Stimulated activated CD4-positive, alpha-beta T cell treated with anti-CD3 and anti-CD28 coated beads, Interleukin-1b, Interleukin-23, amount 100 ng/mL, for 48 hours (primary cell): Measurements from ENCODE around the gene NDUFAF2.
A peak's percentile ranks its signal among the peaks of the same experiment; 100 is the strongest.
"Not testable (repeated sequence)": the region's sequence is repeated elsewhere in the genome, so short reads cannot be mapped to it uniquely, and the experiment has no call there.

Experiments used
- DNase-seq: peaks from one replicate; pipeline ENCODE4 v3.0.0-alpha.2; 2020

Gene NDUFAF2, protein sequence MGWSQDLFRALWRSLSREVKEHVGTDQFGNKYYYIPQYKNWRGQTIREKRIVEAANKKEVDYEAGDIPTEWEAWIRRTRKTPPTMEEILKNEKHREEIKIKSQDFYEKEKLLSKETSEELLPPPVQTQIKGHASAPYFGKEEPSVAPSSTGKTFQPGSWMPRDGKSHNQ

DNA sequence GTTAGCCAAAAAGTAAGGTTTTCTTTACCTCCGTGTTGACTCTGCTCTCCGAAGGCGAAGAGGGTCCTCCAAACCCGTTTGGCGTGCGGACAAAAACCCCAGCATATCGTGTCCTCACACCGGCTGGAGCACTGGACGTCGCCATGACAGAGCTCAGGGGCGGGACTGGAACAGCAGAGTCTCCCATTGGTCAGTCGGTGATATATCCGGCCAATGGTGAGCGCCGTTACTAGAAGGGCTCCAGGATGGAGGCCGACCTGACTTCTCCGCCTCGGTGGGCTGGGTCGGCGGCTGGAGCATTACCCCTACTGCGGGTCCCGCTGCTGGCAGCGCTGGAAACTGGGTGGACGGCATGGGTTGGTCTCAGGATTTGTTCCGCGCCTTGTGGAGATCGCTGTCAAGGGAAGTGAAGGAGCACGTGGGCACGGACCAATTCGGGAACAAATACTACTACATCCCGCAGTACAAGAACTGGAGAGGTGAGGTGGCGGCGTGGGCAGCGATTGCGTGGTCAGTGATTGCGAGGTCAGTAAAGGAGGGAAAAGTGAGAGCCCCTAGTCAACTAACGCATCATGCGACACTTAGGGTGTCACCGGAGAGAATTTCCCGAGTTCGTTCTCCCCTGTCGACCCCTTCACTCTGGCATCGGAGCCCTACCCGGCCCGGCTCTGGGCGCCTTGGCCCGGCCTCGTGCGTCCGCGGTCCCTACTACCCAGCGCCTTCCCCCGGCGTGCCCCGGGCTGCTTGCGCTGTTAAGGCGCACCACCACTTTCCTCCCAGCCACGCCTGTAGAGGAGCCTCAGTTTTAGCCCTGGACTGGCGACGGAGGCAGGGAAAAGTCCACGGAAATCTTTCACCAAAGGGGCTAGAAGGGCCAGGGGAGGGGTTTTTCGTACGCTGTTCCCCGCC, at the start of gene NDUFAF2, which contains the start of gene ERCC8:
NDUFAF2 (plus strand) TSS at position 302 of the 909 bp plus-strand sequence; CDS start at position 353, 51 bp downstream.
ERCC8 (minus strand) TSS at position 167 of the 909 bp plus-strand sequence; CDS start at position 105, 62 bp downstream.
- DNase-seq, result peak; percentile 88

DNA sequence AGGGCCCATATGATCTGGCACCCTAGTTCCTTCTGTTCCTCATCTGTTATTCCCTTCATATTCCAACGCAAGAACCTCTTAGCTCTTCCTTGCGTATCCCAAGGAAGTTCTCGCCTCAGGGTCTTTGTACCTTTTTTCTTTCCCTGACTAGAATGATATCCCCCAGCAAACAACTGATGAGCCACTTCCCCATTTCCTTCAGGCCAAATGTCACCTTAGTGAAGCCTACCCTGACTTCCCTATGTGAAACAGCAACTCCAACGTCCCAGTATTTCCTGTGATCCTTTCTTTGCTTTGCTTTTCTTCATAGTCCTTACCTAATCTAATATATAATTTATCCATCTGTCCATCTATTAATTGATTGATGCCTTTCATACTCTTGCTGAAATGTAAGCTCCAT, 48.0 kb upstream of the NDUFAF2 start:
- DNase-seq, result no peak

DNA sequence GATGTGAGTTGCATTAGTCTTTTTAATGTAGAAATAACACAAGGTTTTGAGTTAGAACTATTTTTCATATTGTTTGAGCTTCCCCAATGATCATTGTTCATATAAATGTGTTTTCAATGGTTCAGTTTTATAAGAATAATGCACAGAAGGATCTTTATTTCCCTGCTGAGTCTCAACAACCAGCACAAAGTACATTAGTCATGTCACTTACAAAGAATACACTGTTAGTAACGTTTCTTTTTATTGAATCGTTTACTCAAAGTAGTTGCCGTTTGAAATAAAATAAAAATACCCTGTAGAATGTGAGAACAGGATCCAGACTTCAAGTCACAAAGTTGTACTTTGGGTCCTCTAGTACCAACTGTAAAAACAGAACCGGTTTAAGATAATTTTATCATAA, 41.6 kb upstream of the NDUFAF2 start:
- DNase-seq, result no peak

DNA sequence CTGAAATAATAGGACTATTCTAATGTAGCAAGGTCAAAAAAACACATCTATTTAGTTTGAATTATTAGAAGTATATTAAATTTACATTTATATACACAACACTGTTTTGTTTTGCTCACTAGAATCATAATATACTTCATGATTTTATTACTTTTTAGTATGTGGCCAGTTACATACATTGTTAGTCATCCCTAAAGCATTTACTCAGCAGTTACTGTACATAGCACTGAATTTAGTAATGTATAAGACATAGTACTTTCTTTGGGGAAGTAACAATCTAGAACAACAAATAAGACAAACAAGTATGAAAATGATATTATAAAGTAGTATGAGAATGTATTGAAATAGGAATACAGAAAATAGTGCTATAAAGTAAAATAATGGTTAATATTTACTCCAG, 28.4 kb upstream of the NDUFAF2 start:
- DNase-seq, result no peak

DNA sequence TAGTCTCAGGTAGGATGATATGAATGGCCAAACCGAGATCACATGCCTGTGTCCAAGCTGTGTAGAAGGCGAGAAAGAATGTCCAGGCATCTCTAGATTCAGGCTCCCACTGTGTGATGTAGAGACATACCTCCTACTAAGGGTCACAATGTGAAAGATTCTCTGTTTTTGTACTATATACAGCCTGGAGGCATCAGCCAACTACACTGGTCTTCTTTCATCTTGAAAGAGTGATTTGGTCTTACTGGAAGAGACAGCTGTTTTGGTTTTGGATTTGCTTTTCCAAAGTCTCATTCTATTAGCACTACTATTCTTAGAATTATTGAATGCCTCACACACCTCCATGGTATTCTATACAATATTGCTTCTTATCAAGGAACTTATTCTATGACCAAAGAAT, 26.5 kb upstream of the NDUFAF2 start:
- DNase-seq, result no peak

DNA sequence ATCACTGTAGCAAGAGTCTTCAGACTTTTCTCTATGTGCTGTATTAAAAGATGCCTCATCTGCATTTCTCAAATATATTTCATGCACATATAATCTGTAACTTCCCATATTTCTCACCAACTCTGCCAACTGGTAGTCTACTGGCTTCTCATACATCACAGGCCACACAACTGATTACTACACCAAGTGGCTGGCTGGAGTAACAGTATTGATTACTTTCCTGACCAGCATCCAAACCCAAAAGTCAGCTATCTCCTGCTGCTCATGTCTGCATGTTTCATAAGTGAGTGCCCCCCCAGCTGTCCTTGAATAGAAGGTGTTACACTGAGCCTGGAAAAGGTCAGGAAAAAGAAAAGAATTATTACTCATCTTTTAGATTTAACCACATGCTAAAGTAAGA, 17.6 kb upstream of the NDUFAF2 start:
- no peak for DNase-seq

DNA sequence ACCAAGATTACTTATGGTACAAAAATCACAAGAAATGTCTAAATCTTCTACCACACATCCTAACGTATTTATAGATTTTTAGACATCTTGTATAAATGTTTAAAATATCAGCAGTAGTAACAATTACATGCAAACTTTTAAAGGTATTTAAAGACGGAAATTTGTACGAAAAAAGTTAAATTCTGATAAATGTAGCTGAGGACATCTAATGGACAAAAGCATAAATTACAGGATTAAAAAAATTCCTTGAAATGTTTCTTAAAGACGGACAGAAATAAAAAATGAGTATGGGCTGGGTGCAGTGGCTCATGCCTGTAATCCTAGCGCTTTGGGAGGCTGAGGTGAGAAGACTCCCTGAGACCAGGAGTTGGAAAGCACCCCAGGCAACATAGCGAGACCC, 16.0 kb upstream of the NDUFAF2 start:
- no peak for DNase-seq

DNA sequence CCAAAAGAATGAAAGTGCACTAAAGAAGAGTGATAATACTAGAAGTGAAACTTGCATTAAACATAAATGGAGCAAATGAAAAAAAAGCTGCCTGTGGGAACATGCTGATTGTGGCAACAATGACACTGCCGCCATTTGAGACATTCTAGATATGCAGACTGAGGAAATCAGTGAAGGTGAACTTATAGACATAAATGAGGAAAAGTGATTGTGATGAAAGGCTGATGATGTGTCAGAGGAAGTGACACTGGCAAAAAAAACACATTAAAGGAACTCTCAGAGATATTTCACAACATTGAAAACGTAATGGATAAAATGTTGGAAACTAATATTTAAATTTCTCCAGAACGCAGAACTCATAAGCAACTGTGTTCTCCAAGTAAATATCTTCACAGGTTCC, 1.4 kb upstream of the NDUFAF2 start:
- DNase-seq, result no peak

DNA sequence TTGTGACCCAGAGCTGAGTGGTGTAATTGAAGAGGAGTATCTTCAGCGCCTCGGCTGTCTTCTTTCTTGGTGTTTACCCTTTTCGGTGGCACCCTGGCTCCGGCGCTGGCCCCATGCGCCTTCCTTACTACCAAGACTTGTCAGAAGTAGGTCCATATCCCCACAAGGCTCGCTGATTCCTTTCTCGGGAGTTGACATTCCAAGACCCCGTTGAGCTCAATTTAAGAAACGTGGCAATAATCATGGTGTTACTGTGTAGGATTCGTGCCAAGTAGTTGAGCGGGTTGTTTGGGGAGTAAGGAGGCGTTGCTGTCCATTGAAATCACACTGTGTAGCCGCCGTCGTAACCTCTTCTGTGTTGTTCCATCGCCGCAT, 795 bp downstream of the NDUFAF2 start:
- DNase-seq, result peak; percentile 4

DNA sequence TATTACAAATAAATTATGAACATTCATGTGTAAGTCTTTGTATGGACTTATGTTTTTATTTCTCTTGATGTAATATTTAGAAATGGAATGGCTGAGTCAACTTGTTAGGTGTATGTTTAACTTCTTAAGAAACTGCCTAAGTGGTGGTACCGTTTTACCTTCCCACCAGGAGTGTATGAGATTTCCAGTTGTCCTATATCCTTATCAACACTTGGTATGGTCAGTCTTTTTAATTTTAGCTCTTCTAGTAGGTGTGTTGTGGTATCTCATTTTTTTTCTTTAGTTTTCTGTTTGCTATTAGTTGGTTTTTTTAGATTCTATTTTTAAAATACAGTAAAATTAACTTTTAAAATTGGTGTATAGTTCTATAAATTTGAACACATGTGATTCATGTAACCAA, 3.7 kb downstream of the NDUFAF2 start:
- no peak for DNase-seq

DNA sequence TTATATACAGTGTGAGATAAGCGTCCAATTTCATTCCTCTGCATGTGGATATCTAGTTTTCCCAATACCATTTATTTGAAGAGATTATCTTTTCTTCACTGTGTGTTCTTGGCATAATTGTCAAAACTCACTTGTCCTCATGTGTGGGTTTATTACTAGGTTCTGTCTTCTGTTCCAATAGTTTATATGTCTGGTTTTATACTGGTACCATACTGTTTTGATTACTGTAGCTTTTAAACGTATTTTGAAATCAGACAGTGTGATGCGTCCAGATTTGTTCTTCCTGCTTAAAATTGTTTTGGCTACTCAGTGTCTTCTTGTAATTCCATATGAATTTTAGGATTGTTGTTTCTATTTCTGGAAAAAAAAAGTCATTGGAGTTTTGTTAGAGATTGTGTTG, 10.2 kb downstream of the NDUFAF2 start:
- DNase-seq, result no peak

DNA sequence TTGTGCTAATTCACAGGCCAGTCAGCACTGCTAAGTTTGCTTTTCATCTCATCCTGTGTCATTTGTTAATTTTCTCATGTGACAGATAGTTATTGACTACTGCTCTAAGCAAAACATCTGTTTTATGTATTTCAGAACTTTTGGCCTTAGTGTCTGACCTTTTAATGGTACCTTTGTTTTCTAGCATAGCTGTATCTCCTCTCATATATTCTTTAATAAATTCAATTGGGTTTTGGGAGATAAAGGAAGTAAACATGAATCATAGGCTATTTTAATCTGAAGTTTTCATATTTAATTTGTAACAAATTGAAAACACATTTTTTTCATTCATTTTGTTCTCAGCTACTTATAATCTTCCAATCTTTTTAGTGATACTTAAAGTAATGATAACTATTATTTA, 13.1 kb downstream of the NDUFAF2 start:
- DNase-seq, result no peak

DNA sequence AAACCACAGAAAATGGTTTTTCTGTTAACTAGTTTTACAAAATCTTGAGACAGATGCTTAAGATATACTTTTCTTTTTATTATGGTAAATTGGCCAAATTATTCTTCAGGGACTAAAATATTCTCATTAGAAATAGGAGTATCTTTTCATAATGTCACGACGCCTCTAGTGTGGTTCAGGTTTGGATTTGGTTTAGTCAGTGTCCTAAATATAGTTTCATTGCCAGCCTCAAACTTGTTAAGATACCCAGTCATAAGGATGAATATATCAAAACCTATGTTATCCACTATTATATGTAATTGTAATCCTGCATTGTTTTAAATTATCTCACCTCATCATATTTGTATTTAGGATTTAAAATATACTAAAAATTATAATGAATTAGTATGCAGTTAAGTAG, 13.7 kb downstream of the NDUFAF2 start:
- no peak for DNase-seq

DNA sequence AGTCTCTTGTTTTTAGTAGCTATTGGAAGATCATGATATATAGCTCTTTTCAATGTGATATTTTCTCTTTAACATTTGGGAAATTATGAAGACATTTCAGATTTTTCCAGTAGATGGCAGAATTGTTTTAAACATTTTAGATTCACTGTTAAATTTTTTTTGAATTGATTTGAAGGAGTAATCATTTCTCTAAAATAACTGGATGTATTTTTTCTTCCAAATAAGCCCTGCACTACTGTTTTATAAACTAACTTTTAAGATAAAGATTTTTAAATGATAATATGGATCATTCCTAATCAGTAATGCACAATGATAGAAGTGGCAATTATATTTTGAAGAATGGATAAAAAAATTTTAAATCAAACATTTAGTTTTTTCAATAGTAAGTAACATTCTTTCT, 14.2 kb downstream of the NDUFAF2 start:
- no peak for DNase-seq

DNA sequence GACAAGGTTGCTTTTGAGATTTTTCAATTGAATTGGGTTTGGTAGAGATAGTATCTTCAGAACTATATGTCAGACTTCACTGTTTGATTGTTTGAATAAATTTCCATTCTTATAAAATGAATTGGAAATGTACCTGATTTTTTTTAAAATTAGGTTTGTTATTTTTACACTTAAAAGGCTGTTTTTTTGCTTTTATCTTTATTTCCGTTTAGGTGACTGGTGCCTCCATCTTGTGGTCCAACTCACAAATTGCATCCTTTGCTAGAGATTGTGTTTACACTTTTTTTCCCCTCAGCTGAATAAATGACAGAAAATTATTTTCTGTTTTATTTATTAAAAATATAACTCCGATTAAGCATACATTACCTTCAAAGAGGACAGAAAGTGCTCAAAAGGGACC, 15.6 kb downstream of the NDUFAF2 start:
- no peak for DNase-seq

DNA sequence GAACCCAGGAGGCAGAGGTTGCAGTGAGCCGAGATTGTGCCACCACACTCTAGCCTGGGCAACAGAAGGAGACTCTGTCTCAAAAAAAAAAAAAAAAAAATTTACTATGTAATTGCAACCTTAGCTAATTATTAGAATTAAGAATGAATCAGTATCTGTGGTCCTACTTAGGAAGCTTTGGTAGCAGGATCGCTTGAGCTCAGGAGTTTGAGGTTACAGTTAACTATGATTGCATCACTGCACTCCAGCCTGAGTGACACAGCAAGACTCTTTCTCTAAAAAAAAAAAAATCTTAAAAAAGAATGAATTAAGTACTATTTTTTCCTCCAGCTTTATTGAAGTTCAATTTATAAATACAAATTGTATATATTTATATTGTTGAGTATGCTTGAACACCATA, 16.7 kb downstream of the NDUFAF2 start:
- no peak for DNase-seq

DNA sequence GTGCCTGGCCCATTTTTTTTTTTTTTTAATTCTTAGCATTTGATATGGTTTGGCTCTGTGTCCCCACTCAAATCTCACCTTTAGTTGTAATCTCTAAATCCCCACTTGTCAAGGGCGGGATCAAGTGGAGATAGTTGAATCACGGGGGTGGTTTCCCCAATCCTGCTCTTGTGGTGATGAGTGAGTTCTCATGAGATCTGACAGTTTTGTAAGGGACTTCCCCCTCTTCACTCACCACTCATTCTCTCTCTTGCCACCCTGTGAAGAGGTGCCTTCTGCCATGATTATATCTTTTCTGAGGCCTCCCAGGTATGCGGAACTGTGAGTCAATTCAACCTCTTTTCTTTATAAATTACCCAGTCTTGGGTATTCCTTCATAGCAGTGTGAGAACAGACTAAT, 27.2 kb downstream of the NDUFAF2 start:
- peak; percentile 77 for DNase-seq

DNA sequence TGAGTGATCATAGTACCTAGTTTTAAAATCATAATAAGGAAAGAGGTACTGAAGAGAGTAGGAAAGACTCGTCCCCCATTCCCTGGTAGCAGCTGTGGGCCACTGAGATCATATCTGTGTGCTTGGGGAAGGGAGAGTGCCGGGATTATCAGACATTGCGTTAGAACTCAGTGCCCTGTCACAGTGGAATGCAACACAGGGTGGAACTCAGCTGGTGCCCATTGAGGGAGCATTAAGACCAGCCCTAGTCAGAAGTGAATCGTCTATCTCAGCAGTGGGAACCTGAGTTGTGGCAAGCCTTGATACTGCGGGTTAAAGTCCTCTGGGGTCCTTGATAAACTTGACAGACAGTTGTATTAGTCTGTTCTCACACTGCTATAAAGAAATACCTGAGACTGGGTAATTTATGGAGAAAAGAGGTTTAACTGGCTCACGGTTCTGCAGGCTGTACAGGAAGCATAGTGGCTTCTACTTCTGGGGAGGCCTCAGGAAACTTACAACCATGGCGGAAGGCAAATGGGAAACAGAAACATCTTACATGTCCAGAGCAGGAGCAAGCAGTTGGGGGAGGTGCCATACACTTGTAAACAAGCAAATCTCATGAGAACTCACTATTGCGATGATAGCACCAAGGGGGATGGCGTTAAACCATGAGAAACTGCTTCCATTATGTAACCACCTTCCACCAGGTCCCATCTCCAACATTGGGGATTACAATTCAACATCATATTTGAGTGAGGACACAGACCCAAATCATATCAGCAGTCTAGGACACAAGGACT, 33.1 kb downstream of the NDUFAF2 start:
- DNase-seq, result no peak

DNA sequence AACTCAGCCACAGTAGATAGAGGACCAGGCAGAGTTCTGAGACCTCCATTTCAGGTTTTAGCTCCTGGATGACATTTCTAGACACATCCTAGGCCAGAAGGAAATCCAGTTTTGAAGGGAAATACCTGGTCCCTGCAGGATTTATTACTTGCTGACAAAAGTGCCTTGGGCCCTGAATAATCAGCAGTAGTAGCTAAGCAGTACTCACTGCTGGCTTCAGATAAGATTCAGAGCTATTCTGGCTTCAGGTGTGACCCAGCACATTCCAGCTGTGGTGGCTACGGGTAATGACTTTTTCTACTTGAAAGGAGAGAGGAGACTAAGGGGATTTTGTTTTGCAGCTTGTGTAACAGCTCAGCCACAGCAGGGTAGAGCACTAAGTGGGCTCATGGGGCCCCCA, 34.0 kb downstream of the NDUFAF2 start:
- no peak for DNase-seq

DNA sequence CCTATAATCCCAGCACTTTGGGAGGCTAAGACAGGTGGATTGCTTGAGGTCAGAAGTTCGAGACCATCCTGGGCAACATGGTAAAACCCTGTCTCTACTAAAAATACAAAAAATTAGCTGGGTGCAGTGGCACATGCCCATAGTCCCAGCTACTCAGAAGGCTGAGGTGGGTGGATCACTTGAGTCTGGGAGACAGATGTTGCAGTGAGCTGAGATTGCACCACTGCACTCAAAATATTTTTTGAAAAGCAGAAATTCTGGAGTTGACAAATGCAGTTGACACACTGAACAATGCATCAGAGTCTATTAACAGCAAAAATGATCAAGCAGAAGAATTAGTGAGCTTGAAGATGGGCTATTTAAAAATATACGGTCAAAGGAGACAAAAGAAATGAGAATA, 35.5 kb downstream of the NDUFAF2 start:
- DNase-seq, result no peak

DNA sequence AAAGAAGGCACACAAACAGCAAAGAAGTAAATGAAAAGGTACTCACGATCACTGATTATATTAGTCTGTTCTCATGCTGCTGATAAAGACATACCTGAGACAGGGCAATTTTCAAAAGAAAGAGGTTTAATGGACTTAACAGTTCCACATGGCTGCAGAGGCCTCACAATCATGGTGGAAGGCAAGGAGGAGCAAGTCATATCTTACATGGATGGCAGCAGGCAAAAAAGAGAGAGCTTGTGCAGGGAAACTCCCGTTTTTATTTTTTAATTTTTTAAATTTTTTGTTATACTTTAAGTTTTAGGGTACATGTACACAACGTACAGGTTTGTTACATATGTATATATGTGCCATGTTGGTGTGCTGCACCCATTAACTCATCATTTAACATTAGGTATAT, 37.1 kb downstream of the NDUFAF2 start:
- not testable (repeated sequence) for DNase-seq

DNA sequence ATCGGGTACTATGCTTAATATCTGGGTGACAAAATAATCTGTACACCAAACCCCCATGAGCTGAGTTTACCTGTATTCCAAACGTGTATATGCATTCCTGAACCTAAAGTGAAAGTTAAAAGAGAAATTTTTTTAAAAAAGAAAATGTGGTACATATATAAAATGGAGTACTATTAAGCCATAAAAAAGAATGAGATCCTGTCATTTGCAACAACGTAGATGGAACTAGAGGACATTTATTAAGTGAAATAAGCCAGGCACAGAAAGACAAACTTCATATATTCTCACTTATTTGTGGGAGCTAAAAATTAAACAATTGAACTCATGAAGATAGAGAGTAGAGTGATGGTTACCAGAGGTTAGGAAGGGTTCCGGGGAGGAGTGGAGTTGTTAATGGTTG, 44.8 kb downstream of the NDUFAF2 start:
- no peak for DNase-seq

DNA sequence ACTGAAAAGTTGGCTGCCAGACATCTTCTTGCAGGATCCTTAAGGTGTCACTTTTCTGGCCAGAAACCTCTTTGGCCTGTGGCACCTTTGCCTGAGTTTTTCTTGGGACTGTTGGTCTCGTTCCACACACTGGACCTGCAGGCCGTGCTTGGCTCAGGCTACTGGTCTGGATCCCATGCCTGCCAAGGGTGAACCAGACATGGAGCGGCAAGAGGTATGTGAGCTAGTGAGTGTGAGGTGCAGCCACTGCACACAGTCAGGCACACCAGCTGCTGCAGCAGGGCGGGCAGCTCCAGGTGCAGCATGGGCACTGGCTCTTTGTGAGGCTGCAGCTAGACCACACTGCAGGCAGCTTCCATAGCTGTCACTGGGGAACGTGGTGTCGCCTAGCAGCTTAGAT, 47.9 kb downstream of the NDUFAF2 start:
- no peak for DNase-seq

DNA sequence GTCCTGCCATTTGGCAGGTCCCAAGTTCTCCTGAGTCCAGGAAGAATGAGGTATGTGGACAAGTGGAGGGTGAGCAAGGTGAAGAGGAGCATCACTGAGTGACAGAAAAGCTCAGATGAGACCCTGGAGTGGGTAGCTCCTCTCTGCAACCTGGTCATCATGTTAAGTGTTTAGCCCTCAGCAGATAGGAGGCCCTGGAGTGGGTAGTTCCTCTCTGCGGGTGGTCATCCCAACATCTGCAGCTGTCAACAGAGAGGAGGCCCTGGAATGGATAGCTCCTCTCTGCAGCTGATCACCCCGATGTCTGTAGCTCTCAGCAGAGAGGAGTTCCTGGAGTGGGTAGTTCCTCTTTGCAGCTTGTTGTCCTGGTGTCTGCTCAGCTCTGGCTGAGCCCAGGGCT, 48.4 kb downstream of the NDUFAF2 start:
- DNase-seq, result no peak
